Right cardiac atrium (tissue), 5 donors: ENCODE measurements around the gene IGFBP6. TPM values are rescaled to one million over a fixed set of nuclear protein-coding genes. Genes with fewer than 3 reads are reported as not detected.

ENCODE experiments used
- ATAC-seq, 2 donors: fragments of 200-7000 bp; cut with Tn5 transposase; one replicate each; pipeline versions ENCODE4 v1.8.0 to v1.9.1; 2020; ENCODE audit warnings: moderate library complexity in 2 of 2, mild to moderate bottlenecking in 1 of 2
- DNase-seq, 3 donors: peaks; one replicate each; pipeline ENCODE4 v3.0.0-alpha.2; 2020
- H3K27ac ChIP-seq: one replicate; pipeline ENCODE4 v1.5.1; 2013; ENCODE audit warnings: mild to moderate bottlenecking, low read length, control low read depth, moderate library complexity
- H3K27me3 ChIP-seq: one replicate; pipeline ENCODE4 v1.6.1; 2013; ENCODE audit not compliant: control insufficient read depth, insufficient read depth
- H3K4me1 ChIP-seq: one replicate; pipeline ENCODE4 v1.6.1; 2013; ENCODE audit warnings: low read length; ENCODE audit not compliant: control insufficient read depth, insufficient read depth
- H3K4me3 ChIP-seq: one replicate; pipeline ENCODE4 v1.5.1; 2013; ENCODE audit warnings: low read length, control low read depth
- H3K9me3 ChIP-seq: one replicate; pipeline ENCODE4 v1.6.1; 2013; ENCODE audit warnings: low read length; ENCODE audit not compliant: control insufficient read depth
- WGBS: extraction: QIAGEN DNeasy Blood & Tissue Kit; methylation state at CpG from one replicate; pipeline ENCODE4 v1.1.7; 2013; 5-methylcytosine and 5-hydroxymethylcytosine counted together
- intact Hi-C, 4 donors: fragments of 100-400 bp; cut with DNase I; formaldehyde crosslinking; loops; one replicate each; pipeline versions ENCODE4 v1.11.0 to v1.14.0; 2022 to 2023
- polyA plus RNA-seq: library from polyadenylated mRNA; stranded (reverse); fragments of 200-250 nt; gene quantifications from one replicate; pipeline ENCODE4 v1.2.3, GENCODE V29; 2013
- total RNA-seq, 4 donors: library from RNA; stranded (reverse); fragmentation: NEBNext Ultra II Directional; extraction: Animal tissue kit (Norgen Biotek cat#: 25700); gene quantifications; one replicate each; pipeline ENCODE4 v1.2.1, GENCODE V29; 2021
- donor health status: healthy with polysubstance abuse.
- donor health status: DM: no; HTN: yes; CAD: no.
- donor health status: DM: no; HTN: no; CAD: no.
- donor health status: DM: no; HTN: yes; CAD: no; lungs with severe emphysema.
- donor health status: DM: yes; HTN: yes; CAD: no.

IGFBP6 gene
- total and polyA plus RNA-seq, 5 donors = 49.7 to 178 (median 134) TPM

DNA sequence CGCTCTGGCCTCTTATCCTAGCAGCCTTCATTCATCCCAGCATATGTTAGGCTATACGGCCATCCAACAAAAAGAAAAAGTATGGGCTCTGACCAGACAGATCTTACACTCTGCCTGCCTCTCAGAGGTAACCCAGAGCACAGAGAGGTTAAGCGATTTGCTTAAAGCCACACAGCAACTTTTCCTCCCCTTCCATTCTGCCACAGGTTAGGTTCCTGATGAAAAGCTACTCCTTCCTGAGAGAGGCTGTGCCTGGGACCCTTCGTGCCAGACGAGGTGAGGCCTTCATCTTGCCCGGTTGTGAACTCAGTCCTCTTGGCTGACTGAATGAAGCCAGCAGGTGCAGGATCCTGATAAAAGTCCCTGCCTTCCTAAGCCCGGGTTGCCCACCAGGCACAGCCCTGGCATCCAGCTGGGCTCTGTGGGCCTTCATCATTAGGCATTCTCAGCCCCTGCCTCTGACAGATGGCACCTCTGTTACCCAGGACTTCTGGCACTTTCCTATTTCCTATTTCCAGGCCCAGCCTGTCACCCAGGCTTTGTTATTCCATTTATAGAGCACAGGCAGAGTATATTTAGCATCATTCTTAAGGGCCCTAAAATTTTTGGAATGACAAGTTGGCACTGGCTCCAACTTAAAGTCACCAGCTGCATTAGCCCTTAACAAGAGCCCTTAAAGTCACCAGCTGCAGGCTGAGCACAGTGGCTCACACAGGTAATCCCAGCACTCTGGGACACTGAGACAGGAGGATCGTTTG lies 18.6 kb downstream of the IGFBP6 start:
- peak overlapping the region; percentile 54 for H3K27ac ChIP-seq
- intact Hi-C loops = no loop called here
- no peaks in the 10 kb centered on the region for H3K27me3 ChIP-seq
- DNase-seq = no peak
- 72% methylated on average over 8 of the region's 8 CpGs for WGBS
- no peak overlapping the region for H3K4me3 ChIP-seq
- H3K4me1 ChIP-seq = no peaks in the 10 kb centered on the region
- no peaks in the 10 kb centered on the region for H3K9me3 ChIP-seq
- peak; percentile 65 to 74 for ATAC-seq

DNA sequence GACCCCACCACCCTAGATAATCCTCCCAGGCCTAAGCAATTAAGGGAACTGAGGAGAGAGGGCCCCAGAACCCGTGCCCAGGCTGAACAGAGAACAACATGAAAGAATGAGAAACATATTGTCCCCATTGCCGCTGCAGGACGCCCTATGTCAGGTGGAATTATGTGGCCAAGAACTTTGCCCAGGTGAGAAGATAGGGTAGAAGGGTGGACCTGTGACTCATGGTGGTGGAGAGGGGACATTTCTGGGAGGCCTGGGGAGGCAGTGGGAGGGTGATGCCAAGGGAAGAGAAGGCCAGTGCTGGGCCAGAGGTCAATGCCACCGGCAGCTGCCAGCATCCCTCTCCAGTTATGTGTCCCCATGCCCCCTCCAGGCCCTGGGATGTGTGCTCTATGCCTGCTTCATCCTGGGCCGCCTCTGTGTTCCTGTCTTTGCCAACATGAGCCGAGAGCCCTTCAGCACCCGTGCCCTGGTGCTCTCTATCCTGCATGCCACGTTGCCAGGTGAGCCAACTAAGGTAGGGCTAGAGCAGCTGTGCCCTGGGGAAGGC lies 21.4 kb downstream of the IGFBP6 start:
- Histone ChIP-seq H3K27ac (no peak overlapping the region), H3K4me1 (no peaks in the 10 kb centered on the region), H3K4me3 (no peak overlapping the region), H3K9me3 (no peaks in the 10 kb centered on the region), H3K27me3 (no peaks in the 10 kb centered on the region)
- WGBS = 91% methylated on average over 8 of the region's 8 CpGs
- intact Hi-C loops = no loop called here
- no peak for ATAC-seq
- DNase-seq = no peak

- Histone ChIP-seq H3K27ac (no peak overlapping the region), H3K4me3 (no peak overlapping the region), H3K27me3 (no peaks in the 10 kb centered on the region), H3K4me1 (no peaks in the 10 kb centered on the region), H3K9me3 (no peaks in the 10 kb centered on the region)
- WGBS = 75% methylated on average over 12 of the region's 12 CpGs
- ATAC-seq (no peak), DNase-seq (no peak)
- intact Hi-C loops = no loop called here
Measured at GRCh38 chr12:53120685-53121525, 23.4 kb downstream of the IGFBP6 start.

DNA sequence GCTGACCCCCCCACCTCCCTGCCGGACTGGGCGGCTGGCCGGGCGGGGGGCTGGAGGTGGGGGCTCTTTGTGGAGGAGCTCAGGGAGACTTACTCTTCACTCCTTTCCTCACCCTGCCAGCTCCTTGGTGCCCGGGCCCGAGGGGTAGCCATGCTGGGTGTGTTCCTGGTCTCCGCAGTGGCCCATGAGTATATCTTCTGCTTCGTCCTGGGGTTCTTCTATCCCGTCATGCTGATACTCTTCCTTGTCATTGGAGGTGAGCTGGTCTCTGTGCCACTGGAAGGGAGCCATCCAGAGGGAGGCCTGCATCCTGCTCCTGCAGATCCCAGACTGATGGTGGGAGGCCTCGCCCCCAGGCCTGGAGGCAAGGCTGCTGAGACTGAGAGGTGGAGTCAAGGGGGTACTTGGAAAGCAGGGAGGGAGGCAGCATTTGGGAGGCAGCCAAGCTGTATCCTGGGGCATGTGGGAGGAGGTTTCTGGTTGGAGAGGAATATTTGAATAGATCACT lies 25.5 kb downstream of the IGFBP6 start:
- no peak for DNase-seq
- ATAC-seq = no peak
- Histone ChIP-seq H3K9me3 (no peaks in the 10 kb centered on the region), H3K4me3 (no peak overlapping the region), H3K27me3 (no peaks in the 10 kb centered on the region), H3K27ac (no peak overlapping the region), H3K4me1 (no peaks in the 10 kb centered on the region)
- intact Hi-C loops = no loop called here
- WGBS = 92% methylated on average over 10 of the region's 10 CpGs

DNA sequence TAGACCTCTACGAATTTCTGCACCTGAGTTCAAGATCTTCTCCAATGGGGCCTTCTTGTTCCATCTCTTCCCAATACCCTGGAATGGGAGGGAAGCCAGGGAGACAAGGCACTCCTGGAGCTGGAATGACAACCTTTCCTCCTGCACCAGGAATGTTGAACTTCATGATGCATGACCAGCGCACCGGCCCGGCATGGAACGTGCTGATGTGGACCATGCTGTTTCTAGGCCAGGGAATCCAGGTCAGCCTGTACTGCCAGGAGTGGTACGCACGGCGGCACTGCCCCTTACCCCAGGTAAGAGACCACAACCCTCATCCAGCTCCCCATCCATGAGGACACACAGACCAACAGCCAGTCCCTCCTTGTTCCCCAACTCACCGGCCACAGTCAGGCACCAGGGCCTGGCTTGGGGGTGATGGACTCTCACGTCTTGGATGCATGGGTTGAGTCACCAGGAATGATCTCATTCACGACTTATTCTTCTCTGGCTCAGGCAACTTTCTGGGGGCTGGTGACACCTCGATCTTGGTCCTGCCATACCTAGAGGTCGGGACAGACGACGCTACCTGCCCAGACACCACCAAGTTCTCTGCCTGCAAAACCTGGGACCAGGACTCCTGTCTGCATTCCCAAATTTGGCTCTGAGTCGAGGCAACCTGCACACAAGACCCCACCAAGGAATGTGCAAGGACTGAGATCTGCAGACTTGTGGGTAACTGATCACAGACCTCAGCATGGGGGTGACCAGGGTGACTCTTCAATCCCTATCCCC lies 26.3 kb downstream of the IGFBP6 start:
- H3K4me3 ChIP-seq = no peak overlapping the region
- no peaks in the 10 kb centered on the region for H3K4me1 ChIP-seq
- intact Hi-C loops = no loop called here
- no peaks in the 10 kb centered on the region for H3K27me3 ChIP-seq
- H3K27ac ChIP-seq = no peak overlapping the region
- DNase-seq = no peak
- 91% methylated on average over 16 of the region's 16 CpGs for WGBS
- H3K9me3 ChIP-seq = no peaks in the 10 kb centered on the region
- ATAC-seq = peak in 1 of 2 donors; percentile 15

DNA sequence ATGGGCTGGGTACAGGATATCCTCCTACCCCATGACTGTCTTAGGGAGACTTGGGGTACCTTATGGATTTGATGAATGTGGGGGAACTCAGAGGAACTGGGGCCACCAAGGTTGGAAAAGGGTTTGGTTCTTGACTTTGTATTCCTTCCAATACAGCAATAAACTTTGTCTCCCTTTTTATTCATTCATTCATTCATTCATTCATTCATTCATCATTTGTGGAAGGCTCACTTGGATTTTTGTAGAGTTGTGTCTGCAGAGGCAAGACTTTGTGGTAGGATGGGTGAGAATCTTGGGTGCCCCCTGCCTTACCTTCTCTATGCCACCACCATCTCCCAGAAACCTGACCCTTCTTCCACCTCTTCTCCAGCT lies 26.9 kb downstream of the IGFBP6 start:
- no peaks in the 10 kb centered on the region for H3K27me3 ChIP-seq
- H3K4me3 ChIP-seq = no peak overlapping the region
- H3K4me1 ChIP-seq = no peaks in the 10 kb centered on the region
- DNase-seq = no peak
- ATAC-seq = no peak
- H3K27ac ChIP-seq = no peak overlapping the region
- no peaks in the 10 kb centered on the region for H3K9me3 ChIP-seq
- intact Hi-C loops = no loop called here

DNA sequence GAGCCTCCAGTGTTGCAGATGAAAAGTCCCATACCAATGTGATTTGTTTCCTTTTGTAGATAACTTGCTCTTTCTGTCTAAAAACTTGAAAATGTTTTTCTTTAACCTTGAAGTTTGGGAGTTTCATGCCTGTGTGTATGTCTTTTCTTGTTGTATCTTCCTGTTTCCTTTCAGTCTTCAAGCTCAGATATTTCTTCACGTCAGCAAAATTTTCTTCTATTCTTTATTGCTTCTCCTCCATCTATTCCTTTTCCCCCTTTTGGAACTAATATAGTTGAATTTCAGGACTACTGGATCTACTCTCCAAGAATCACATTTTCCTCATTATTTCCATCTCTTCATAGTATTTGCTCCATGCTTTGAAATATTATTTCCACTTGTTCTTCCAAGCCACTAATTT lies 29.7 kb downstream of the IGFBP6 start:
- DNase-seq (no peak), ATAC-seq (no peak)
- intact Hi-C loops = no loop called here
- Histone ChIP-seq H3K9me3 (no peaks in the 10 kb centered on the region), H3K4me1 (no peaks in the 10 kb centered on the region), H3K27me3 (no peaks in the 10 kb centered on the region), H3K27ac (no peak overlapping the region), H3K4me3 (no peak overlapping the region)
- 75% methylated on average over 1 of the region's 1 CpG for WGBS

- no peak for ATAC-seq
- Histone ChIP-seq H3K4me3 (no peak overlapping the region), H3K4me1 (no peaks in the 10 kb centered on the region), H3K27me3 (no peaks in the 10 kb centered on the region), H3K27ac (no peak overlapping the region), H3K9me3 (no peaks in the 10 kb centered on the region)
- no peak for DNase-seq
- WGBS = 79% methylated on average over 10 of the region's 10 CpGs
- intact Hi-C loops = no loop called here
Measured at GRCh38 chr12:53128780-53129569, 31.5 kb downstream of the IGFBP6 start.

DNA sequence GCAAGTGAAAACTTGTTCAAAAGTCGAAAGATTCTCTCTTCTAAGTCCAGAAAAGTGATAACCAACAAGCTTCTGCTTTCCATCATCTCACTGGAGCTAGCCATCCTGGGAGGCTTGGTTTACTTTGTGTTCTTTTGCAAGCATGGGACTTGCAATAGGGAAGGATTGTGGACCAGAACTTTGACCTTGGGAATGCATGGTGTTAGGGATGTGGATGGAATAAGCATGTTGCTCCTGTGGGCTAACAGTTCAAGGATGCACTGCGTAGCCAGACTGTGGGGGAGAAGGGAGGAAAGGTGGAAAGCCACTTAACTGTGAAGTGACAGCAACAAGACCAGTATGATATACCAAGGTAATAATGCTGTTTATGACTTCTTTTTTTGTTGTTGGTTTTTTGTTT lies 34.4 kb downstream of the IGFBP6 start:
- 81% methylated on average over 2 of the region's 2 CpGs for WGBS
- no peaks in the 10 kb centered on the region for H3K4me1 ChIP-seq
- no peak overlapping the region for H3K27ac ChIP-seq
- ATAC-seq = no peak
- no peak for DNase-seq
- H3K9me3 ChIP-seq = peaks cover under 1% of the 10 kb centered on the region
- H3K4me3 ChIP-seq = no peak overlapping the region
- H3K27me3 ChIP-seq = no peaks in the 10 kb centered on the region
- intact Hi-C loops = no loop called here

GRCh38 chr12:53133722-53134121 lies 36.3 kb downstream of the IGFBP6 start:
- H3K4me1 ChIP-seq = no peaks in the 10 kb centered on the region
- 92% methylated on average over 3 of the region's 3 CpGs for WGBS
- ATAC-seq (no peak), DNase-seq (no peak)
- no peak overlapping the region for H3K27ac ChIP-seq
- no peaks in the 10 kb centered on the region for H3K27me3 ChIP-seq
- H3K9me3 ChIP-seq = peaks cover 2% of the 10 kb centered on the region
- H3K4me3 ChIP-seq = no peak overlapping the region
- intact Hi-C loops = no loop called here
